ENCODE results near the gene PDCD6IP. TPM values are rescaled to one million over a fixed set of nuclear protein-coding genes. Genes with fewer than 3 reads are reported as not detected.
"Not testable (repeated sequence)": the region's sequence is repeated elsewhere in the genome, so short reads cannot be mapped to it uniquely, and the experiment has no call there.

PDCD6IP gene
- total RNA-seq, 4 donors from 2014 or later = 74.3 to 317 (median 164) TPM

DNA sequence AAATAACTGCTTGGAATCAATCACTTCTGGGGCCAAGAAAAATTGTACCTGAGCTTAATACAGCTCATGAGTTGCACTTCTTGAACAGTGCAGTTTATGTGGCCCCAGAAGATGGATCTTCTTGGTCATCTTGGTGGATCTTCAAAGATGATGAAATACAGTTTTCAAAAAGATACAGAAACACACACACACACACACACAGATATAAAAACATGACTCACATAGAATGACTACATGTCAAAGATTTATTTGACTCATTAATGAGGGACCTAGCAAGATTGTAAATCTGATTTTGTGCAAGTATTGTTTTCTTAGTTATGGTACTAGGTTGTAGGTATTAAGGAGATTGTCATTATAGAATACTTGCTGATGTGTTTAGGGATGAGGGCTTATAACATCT, 32.6 kb downstream of the PDCD6IP start:
- no peak for TF ChIP-seq CTCF (IDR thresholded peaks at IDR 0.05)
- Histone ChIP-seq H3K4me1 (no peaks in the 10 kb centered on the region), H3K27ac (no peak overlapping the region), H3K27me3 (no peaks in the 10 kb centered on the region), H3K36me3 (no peaks in the 10 kb centered on the region), H3K4me3 (no peak overlapping the region), H3K9me3 (no peaks in the 10 kb centered on the region)
- intact Hi-C loops (cut with DNase I; ENCODE audit: low total_unique reads) = no loop called here
- no peak for DNase-seq

DNA sequence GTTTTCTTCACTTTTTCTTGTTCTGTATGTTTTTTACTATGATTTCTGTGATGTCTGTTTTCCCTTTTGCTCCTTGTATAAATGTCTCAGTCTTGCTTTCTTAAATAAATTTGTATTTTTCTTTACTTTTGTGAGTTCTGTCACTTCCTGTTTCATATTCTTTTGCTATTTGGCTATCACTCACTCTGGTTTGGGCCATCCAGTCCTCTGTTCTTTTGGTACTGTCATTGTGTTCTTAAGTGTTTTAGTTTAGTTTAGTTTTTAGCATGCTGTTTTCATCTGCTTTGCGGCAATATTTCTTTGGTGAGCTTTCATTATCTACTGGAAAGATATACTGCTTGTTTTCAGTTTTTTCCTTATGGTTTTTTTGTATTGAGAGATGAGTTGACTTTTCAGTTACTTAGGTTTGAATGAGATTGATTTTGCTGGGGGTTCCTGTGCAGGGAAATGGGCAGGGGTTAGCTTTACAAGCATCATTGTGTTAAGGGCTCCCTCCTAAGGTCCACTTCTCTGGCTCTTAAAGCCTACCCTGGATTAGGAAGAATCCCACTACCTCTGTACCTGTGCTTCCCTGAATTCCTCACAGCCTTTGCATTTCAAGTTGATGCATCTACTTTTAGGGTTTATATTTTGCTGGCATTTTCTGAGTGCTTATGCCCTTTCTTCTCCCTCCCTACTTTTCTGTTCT, 35.1 kb downstream of the PDCD6IP start:
- no peak for DNase-seq
- no peaks in the 10 kb centered on the region for H3K36me3 ChIP-seq
- H3K4me3 ChIP-seq = no peak overlapping the region
- H3K4me1 ChIP-seq = no peaks in the 10 kb centered on the region
- TF ChIP-seq CTCF (IDR thresholded peaks at IDR 0.05) (no peak), POLR2A (IDR thresholded peaks at IDR 0.05) (no peak)
- intact Hi-C loops (cut with DNase I; ENCODE audit: low total_unique reads) = no loop called here
- no peak overlapping the region for H3K27ac ChIP-seq
- no peaks in the 10 kb centered on the region for H3K9me3 ChIP-seq
- H3K27me3 ChIP-seq = no peaks in the 10 kb centered on the region

DNA sequence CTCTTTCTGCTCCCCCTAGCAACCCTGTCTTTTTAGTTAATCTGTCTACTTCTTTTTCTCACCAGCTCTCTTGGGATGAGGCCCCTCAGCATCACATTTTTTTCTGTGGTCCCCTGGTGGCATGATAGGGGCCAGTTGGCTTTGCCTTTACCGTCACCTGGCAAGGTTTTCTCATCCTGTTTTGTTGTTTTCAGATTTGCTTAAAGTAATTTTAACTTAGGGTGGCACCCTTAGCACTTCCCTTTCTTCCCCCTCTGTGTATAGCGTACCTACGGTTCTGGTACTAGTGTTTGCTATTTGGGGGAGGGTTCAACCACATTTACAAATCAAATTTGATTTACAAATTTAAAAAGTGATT, 35.6 kb downstream of the PDCD6IP start:
- Histone ChIP-seq H3K36me3 (no peaks in the 10 kb centered on the region), H3K4me3 (no peak overlapping the region), H3K27ac (no peak overlapping the region), H3K9me3 (no peaks in the 10 kb centered on the region), H3K27me3 (no peaks in the 10 kb centered on the region), H3K4me1 (no peaks in the 10 kb centered on the region)
- intact Hi-C loops (cut with DNase I; ENCODE audit: low total_unique reads) = no loop called here
- TF ChIP-seq CTCF (IDR thresholded peaks at IDR 0.05) = no peak
- no peak for TF ChIP-seq POLR2A (IDR thresholded peaks at IDR 0.05)
- no peak for DNase-seq

GRCh38 chr3:33837182-33837581, 38.8 kb downstream of the PDCD6IP start:
- not testable (repeated sequence) for H3K4me1 ChIP-seq

GRCh38 chr3:33839283-33839682, 40.9 kb downstream of the PDCD6IP start:
- H3K36me3 ChIP-seq = no peaks in the 10 kb centered on the region
- no peak overlapping the region for H3K27ac ChIP-seq
- H3K4me1 ChIP-seq = no peaks in the 10 kb centered on the region
- H3K9me3 ChIP-seq = no peaks in the 10 kb centered on the region
- DNase-seq = no peak
- no peaks in the 10 kb centered on the region for H3K27me3 ChIP-seq
- intact Hi-C loops (cut with DNase I; ENCODE audit: low total_unique reads) = no loop called here
- TF ChIP-seq POLR2A (IDR thresholded peaks at IDR 0.05) (no peak), CTCF (IDR thresholded peaks at IDR 0.05) (no peak)
- H3K4me3 ChIP-seq = no peak overlapping the region

More at GRCh38 chr3:33837182-33837581, 38.8 kb downstream of the PDCD6IP start:
- DNase-seq; H3K9me3 ChIP-seq; H3K4me3 ChIP-seq; H3K27ac ChIP-seq; H3K36me3 ChIP-seq; H3K27me3 ChIP-seq; intact Hi-C loops (cut with DNase I; ENCODE audit: low total_unique reads): not testable (repeated sequence)

GRCh38 chr3:33840179-33840578, 41.7 kb downstream of the PDCD6IP start:
- H3K27ac ChIP-seq = no peak overlapping the region
- no peaks in the 10 kb centered on the region for H3K4me1 ChIP-seq
- H3K9me3 ChIP-seq = no peaks in the 10 kb centered on the region
- H3K36me3 ChIP-seq = no peaks in the 10 kb centered on the region
- TF ChIP-seq POLR2A (IDR thresholded peaks at IDR 0.05) = no peak
- TF ChIP-seq CTCF (IDR thresholded peaks at IDR 0.05) = no peak
- intact Hi-C loops (cut with DNase I; ENCODE audit: low total_unique reads) = no loop called here
- DNase-seq = no peak
- no peak overlapping the region for H3K4me3 ChIP-seq
- no peaks in the 10 kb centered on the region for H3K27me3 ChIP-seq
